Measurements from ENCODE around the gene TRIM63. TPM values are rescaled to one million over a fixed set of nuclear protein-coding genes. Genes with fewer than 3 reads are reported as not detected.
A peak's percentile ranks its signal among the peaks of the same experiment; 100 is the strongest.

The TRIM63 gene
- total RNA-seq, 1 experiment from 2014 or later, result not detected

DNA sequence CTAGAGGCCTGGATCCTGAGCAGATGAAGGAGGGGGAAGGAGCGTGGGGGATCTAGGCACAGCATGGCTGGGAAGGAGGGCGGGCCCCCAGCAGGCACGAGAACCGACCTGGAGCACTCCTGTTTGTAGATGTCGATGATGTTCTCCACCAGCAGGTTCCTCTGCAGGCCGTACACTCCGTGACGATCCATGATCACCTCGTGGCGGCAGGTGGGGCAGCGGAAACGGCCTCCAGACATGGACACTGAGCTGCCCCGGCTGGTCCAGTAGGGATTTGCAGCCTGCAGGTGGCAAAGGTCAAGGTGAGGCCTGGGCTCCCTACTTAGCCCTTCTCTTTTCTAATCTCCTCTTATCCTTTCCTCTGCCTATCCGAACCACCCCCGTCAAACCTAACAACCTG, 1.3 kb downstream of the TRIM63 start:
- Histone ChIP-seq H3K9me2 (replicated peaks; ENCODE audit: low read length) (no peaks in the 10 kb centered on the region), H2AFZ (ENCODE audit: low read length) (no peak overlapping the region), H3F3A (ENCODE audit: low read length, unreplicated experiment) (no peaks in the 10 kb centered on the region), H3K79me2 (ENCODE audit: low read length) (no peaks in the 10 kb centered on the region), H3K36me3 (ENCODE audit: low read depth, low read length) (no peaks in the 10 kb centered on the region), H3K4me2 (ENCODE audit: low read length) (no peak overlapping the region), H3K9ac (ENCODE audit: low read length) (no peak overlapping the region), H3K9me3 (ENCODE audit: low read length) (no peaks in the 10 kb centered on the region), H4K20me1 (ENCODE audit: low read length) (no peaks in the 10 kb centered on the region), H3K27me3 (ENCODE audit: low read length) (no peaks in the 10 kb centered on the region), H3K4me1 (ENCODE audit: insufficient read depth, low read length) (peaks cover 21% of the 10 kb centered on the region), H3K27ac (ENCODE audit: low read length) (no peak overlapping the region), H3K4me3 (ENCODE audit: low read length) (no peak overlapping the region)
- ChIA-PET POLR2A (ENCODE audit: unreplicated experiment) (interaction anchor here (0.6 kb wide), 1 partner anchor 9 kb away, joined by 3 read pairs; no protein-coding TSS in a partner anchor), CTCF (no interaction called here)
- BruUV-seq (replicated peaks), result no TSS peak
- ATAC-seq (no peak), DNase-seq (no peak)
- intact Hi-C loops (cut with micrococcal nuclease), result no loop called here
- TF ChIP-seq, protein P1, sequence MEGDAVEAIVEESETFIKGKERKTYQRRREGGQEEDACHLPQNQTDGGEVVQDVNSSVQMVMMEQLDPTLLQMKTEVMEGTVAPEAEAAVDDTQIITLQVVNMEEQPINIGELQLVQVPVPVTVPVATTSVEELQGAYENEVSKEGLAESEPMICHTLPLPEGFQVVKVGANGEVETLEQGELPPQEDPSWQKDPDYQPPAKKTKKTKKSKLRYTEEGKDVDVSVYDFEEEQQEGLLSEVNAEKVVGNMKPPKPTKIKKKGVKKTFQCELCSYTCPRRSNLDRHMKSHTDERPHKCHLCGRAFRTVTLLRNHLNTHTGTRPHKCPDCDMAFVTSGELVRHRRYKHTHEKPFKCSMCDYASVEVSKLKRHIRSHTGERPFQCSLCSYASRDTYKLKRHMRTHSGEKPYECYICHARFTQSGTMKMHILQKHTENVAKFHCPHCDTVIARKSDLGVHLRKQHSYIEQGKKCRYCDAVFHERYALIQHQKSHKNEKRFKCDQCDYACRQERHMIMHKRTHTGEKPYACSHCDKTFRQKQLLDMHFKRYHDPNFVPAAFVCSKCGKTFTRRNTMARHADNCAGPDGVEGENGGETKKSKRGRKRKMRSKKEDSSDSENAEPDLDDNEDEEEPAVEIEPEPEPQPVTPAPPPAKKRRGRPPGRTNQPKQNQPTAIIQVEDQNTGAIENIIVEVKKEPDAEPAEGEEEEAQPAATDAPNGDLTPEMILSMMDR (conservative IDR thresholded peaks at IDR 0.05; ENCODE audit: low read depth, low read length), result no peak
- no peak for TF ChIP-seq EZH2 (IDR thresholded peaks at IDR 0.05; ENCODE audit: low read length, unreplicated experiment)
- TF ChIP-seq EZH2phosphoT487 (IDR thresholded peaks at IDR 0.05; ENCODE audit: borderline replicate concordance, low read length), result no peak

DNA sequence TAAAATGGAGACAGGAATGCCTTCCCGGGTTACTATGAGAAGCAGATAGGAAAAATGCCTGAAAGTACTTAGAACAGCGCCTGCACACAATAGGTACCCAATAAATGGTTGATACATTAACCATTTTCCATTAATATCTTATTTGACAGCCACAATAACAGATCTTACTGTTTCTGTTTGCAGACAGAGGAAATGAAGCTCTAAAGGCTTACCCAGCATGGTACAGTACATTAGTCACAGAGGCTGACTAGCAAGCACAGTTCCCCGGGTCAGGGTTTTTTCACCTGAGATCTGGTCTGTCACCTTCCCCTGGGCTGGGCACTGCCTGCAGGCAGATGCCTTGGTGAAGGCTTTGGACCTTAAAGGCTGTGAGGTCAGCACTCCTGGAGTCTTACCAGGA, 2.9 kb downstream of the TRIM63 start:
- H3K27me3 ChIP-seq (ENCODE audit: low read length), result no peaks in the 10 kb centered on the region
- H3K79me2 ChIP-seq (ENCODE audit: low read length), result no peaks in the 10 kb centered on the region
- no peak overlapping the region for H3K9ac ChIP-seq (ENCODE audit: low read length)
- no peak overlapping the region for H2AFZ ChIP-seq (ENCODE audit: low read length)
- ATAC-seq, result peak; percentile 71
- TF ChIP-seq EZH2 (IDR thresholded peaks at IDR 0.05; ENCODE audit: low read length, unreplicated experiment) (no peak), EZH2phosphoT487 (IDR thresholded peaks at IDR 0.05; ENCODE audit: borderline replicate concordance, low read length) (no peak)
- TF ChIP-seq, protein P1 (conservative IDR thresholded peaks at IDR 0.05; ENCODE audit: low read depth, low read length), result no peak
- no peak overlapping the region for H3K4me3 ChIP-seq (ENCODE audit: low read length)
- DNase-seq, result peak; percentile 55
- ChIA-PET POLR2A (ENCODE audit: unreplicated experiment) (no interaction called here), CTCF (interaction anchor here (0.9 kb wide), 1 partner anchor 80 kb away, joined by 3 read pairs; no protein-coding TSS in a partner anchor)
- H3K27ac ChIP-seq (ENCODE audit: low read length), result no peak overlapping the region
- no TSS peak for BruUV-seq (replicated peaks)
- no peaks in the 10 kb centered on the region for H3K9me3 ChIP-seq (ENCODE audit: low read length)
- no peaks in the 10 kb centered on the region for H3K36me3 ChIP-seq (ENCODE audit: low read depth, low read length)
- H3K4me1 ChIP-seq (ENCODE audit: insufficient read depth, low read length), result peaks cover 21% of the 10 kb centered on the region
- H3K4me2 ChIP-seq (ENCODE audit: low read length), result no peak overlapping the region
- no peaks in the 10 kb centered on the region for H3K9me2 ChIP-seq (replicated peaks; ENCODE audit: low read length)
- H3F3A ChIP-seq (ENCODE audit: low read length, unreplicated experiment), result no peaks in the 10 kb centered on the region
- intact Hi-C loops (cut with micrococcal nuclease), result no loop called here
- no peaks in the 10 kb centered on the region for H4K20me1 ChIP-seq (ENCODE audit: low read length)

DNA sequence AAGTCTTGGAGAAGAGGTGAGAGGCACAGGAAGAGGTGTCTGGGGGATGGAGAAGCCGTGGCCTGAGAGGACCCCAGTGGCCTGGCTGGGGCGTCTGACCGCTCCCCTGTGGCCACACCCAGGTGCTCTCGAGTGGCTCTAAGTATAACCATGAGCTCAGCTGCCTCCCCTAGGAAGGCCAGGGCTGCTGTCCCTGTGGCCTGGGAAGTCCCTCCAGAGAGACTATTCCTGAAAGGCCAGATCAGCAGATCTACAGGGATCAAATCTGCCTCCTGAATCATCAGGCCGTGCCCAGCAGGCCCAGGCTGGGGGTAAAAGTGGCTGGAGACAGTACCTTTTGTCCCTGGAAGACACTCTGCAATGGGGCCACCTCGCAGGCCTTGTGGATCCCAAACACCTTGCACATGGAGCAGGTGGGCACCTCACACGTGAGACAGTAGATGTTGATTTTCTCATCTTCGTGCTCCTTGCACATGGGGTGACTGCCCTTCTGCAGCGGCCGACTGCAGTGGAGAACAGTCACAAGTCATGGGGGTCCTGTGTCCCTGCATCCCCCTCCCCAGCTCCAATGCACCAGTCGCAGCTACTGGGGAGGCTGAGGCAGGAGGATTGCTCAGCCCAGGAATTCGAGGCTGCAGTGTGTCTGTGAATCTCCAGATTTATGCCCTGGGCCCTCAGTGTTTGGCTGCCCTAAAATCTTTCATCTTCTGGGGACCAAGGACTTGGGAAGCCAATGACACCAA, 6.4 kb downstream of the TRIM63 start:
- intact Hi-C loops (cut with micrococcal nuclease), result no loop called here
- Histone ChIP-seq H3K9ac (ENCODE audit: low read length) (no peak overlapping the region), H3K4me2 (ENCODE audit: low read length) (no peak overlapping the region), H3K4me1 (ENCODE audit: insufficient read depth, low read length) (peaks cover 4% of the 10 kb centered on the region; the same call in 1 of the 2 replicates), H3K9me2 (replicated peaks; ENCODE audit: low read length) (no peaks in the 10 kb centered on the region), H3K27me3 (ENCODE audit: low read length) (no peaks in the 10 kb centered on the region), H3F3A (ENCODE audit: low read length, unreplicated experiment) (no peaks in the 10 kb centered on the region), H3K79me2 (ENCODE audit: low read length) (no peaks in the 10 kb centered on the region), H3K36me3 (ENCODE audit: low read depth, low read length) (no peaks in the 10 kb centered on the region), H4K20me1 (ENCODE audit: low read length) (no peaks in the 10 kb centered on the region), H2AFZ (ENCODE audit: low read length) (no peak overlapping the region), H3K27ac (ENCODE audit: low read length) (no peak overlapping the region), H3K9me3 (ENCODE audit: low read length) (no peaks in the 10 kb centered on the region), H3K4me3 (ENCODE audit: low read length) (no peak overlapping the region)
- no peak for DNase-seq
- ATAC-seq, result no peak
- BruUV-seq (replicated peaks), result no TSS peak
- ChIA-PET POLR2A (ENCODE audit: unreplicated experiment) (no interaction called here), CTCF (no interaction called here)
- TF ChIP-seq, protein P1 (conservative IDR thresholded peaks at IDR 0.05; ENCODE audit: low read depth, low read length), result no peak
- TF ChIP-seq EZH2phosphoT487 (IDR thresholded peaks at IDR 0.05; ENCODE audit: borderline replicate concordance, low read length) (no peak), EZH2 (IDR thresholded peaks at IDR 0.05; ENCODE audit: low read length, unreplicated experiment) (no peak)

Data from PC-3 (cell line).